Esophagus muscularis mucosa (tissue), 4 donors: ENCODE data around the gene APP. TPM values are rescaled to one million over a fixed set of nuclear protein-coding genes. Genes with fewer than 3 reads are reported as not detected.

ENCODE experiments used
- DNase-seq: peaks from one replicate; pipeline ENCODE4 v3.0.0-alpha.2; 2017; ENCODE audit errors: extremely low spot score
- H3K27ac ChIP-seq, 4 donors: fragments of 200-600 bp; sonication (generic); replicated peaks in 1 of 4; 1 replicate in 3 of 4; 2 replicates in 1 of 4; pipeline ENCODE4 v1.5.1; 2016 to 2019; ENCODE audit warnings: mild to moderate bottlenecking in 1 of 4
- H3K27me3 ChIP-seq, 4 donors: fragments of 200-600 bp; sonication (generic); one replicate each; pipeline versions ENCODE4 v1.5.1 to v1.6.0; 2016 to 2019
- H3K36me3 ChIP-seq, 4 donors: fragments of 200-600 bp; sonication (generic); one replicate each; pipeline ENCODE4 v1.5.1; 2016 to 2019
- H3K4me1 ChIP-seq, 4 donors: fragments of 200-600 bp; sonication (generic); one replicate each; pipeline ENCODE4 v1.5.1; 2016 to 2019
- H3K4me3 ChIP-seq, 4 donors: fragments of 200-600 bp; sonication (generic); 1 replicate in 2 of 4; 2 replicates in 2 of 4; pipeline ENCODE4 v1.5.1; 2016 to 2019; ENCODE audit warnings: mild to moderate bottlenecking in 4 of 4, moderate library complexity in 1 of 4
- H3K9me3 ChIP-seq, 4 donors: fragments of 200-600 bp; sonication (generic); 1 replicate in 3 of 4; 2 replicates in 1 of 4; pipeline ENCODE4 v1.5.1; 2016 to 2019
- CTCF ChIP-seq, 3 experiments: fragments of 200-600 bp in 2 of 3; fragments of 450-650 bp in 1 of 3; sonication (generic) in 2 of 3; IDR thresholded peaks; one replicate each; pipeline ENCODE4 v1.5.1; 2017 to 2019; ENCODE audit warnings: antibody characterized with exemption in 3 of 3, mild to moderate bottlenecking in 2 of 3, moderate library complexity in 1 of 3
- EP300 ChIP-seq: sonication (generic); formaldehyde crosslinking; IDR thresholded peaks from one replicate; pipeline ENCODE4 v1.6.1; 2017; ENCODE audit warnings: antibody characterized with exemption
- POLR2A ChIP-seq: fragments of 450-650 bp; IDR thresholded peaks from one replicate; pipeline ENCODE4 v1.6.1; 2017; ENCODE audit warnings: antibody characterized with exemption, moderate library complexity, mild to moderate bottlenecking, low read depth
- POLR2AphosphoS5 ChIP-seq, 2 donors: sonication (generic); formaldehyde crosslinking; IDR thresholded peaks; one replicate each; pipeline ENCODE4 v1.6.1; 2017; ENCODE audit warnings: antibody characterized with exemption in 2 of 2
- WGBS: methylation state at CpG from one replicate; pipeline ENCODE4 v1.1.5; 2018; 5-methylcytosine and 5-hydroxymethylcytosine counted together
- intact Hi-C: fragments of 100-400 bp; cut with DNase I; formaldehyde crosslinking; loops from one replicate; pipeline ENCODE4 v1.15.1; 2023
- total RNA-seq, 4 donors: library from RNA; depleted of rRNA; stranded (reverse); fragments of >200 nt; gene quantifications; one replicate each; pipeline versions ENCODE4 v1.1.0 to v1.2.1, GENCODE V29; 2016

Gene APP
- total RNA-seq, 4 donors from 2014 or later, result 459 to 790 (median 624) TPM

GRCh38 chr21:25999921-26000582, 170.5 kb downstream of the APP start:
- peaks cover 0 to 38% (median 13%) of the 10 kb centered on the region in 4 donors for H3K36me3 ChIP-seq
- no peak overlapping the region for H3K27ac ChIP-seq
- no peak for DNase-seq
- 93% methylated on average over 19 of the region's 19 CpGs for WGBS
- TF ChIP-seq CTCF (IDR thresholded peaks at IDR 0.05), result no peak
- no peak for TF ChIP-seq EP300
- TF ChIP-seq POLR2A, result no peak
- no peak for TF ChIP-seq POLR2AphosphoS5 (IDR thresholded peaks at IDR 0.05)
- no peaks in the 10 kb centered on the region for H3K27me3 ChIP-seq
- intact Hi-C loops, result no loop called here
- no peaks in the 10 kb centered on the region for H3K9me3 ChIP-seq
- H3K4me3 ChIP-seq, result no peak overlapping the region
- H3K4me1 ChIP-seq, result peaks cover 0 to 6% (median 0%) of the 10 kb centered on the region in 4 donors

GRCh38 chr21:25997788-25998611, 172.6 kb downstream of the APP start:
- DNase-seq, result no peak
- intact Hi-C loops, result no loop called here
- H3K9me3 ChIP-seq, result no peaks in the 10 kb centered on the region
- H3K4me1 ChIP-seq, result peaks cover 0 to 20% (median 0%) of the 10 kb centered on the region in 4 donors
- H3K27ac ChIP-seq, result no peak overlapping the region
- no peak overlapping the region for H3K4me3 ChIP-seq
- peaks cover 0 to 42% (median 13%) of the 10 kb centered on the region in 4 donors for H3K36me3 ChIP-seq
- WGBS, result 79% methylated on average over 4 of the region's 4 CpGs
- H3K27me3 ChIP-seq, result no peaks in the 10 kb centered on the region
- TF ChIP-seq POLR2A (no peak), EP300 (no peak), CTCF (IDR thresholded peaks at IDR 0.05) (no peak), POLR2AphosphoS5 (IDR thresholded peaks at IDR 0.05) (no peak)

- TF ChIP-seq POLR2A (no peak), EP300 (no peak), POLR2AphosphoS5 (IDR thresholded peaks at IDR 0.05) (no peak), CTCF (IDR thresholded peaks at IDR 0.05) (no peak)
- no peaks in the 10 kb centered on the region for H3K9me3 ChIP-seq
- 86% methylated on average over 9 of the region's 9 CpGs for WGBS
- intact Hi-C loops, result no loop called here
- no peak overlapping the region for H3K27ac ChIP-seq
- H3K27me3 ChIP-seq, result no peaks in the 10 kb centered on the region
- H3K4me1 ChIP-seq, result peaks cover 0 to 20% (median 0%) of the 10 kb centered on the region in 4 donors
- DNase-seq, result no peak
- H3K36me3 ChIP-seq, result peaks cover 0 to 41% (median 18%) of the 10 kb centered on the region in 4 donors
- no peak overlapping the region for H3K4me3 ChIP-seq
Measured at GRCh38 chr21:25995278-25995677, 175.3 kb downstream of the APP start.

GRCh38 chr21:25994758-25995163, 175.8 kb downstream of the APP start:
- Histone ChIP-seq H3K27ac (no peak overlapping the region), H3K36me3 (peaks cover 0 to 36% (median 16%) of the 10 kb centered on the region in 4 donors), H3K27me3 (no peaks in the 10 kb centered on the region), H3K9me3 (no peaks in the 10 kb centered on the region), H3K4me3 (no peak overlapping the region), H3K4me1 (peaks cover 0 to 20% (median 0%) of the 10 kb centered on the region in 4 donors)
- WGBS, result 93% methylated on average over 1 of the region's 1 CpG
- no peak for DNase-seq
- TF ChIP-seq CTCF (IDR thresholded peaks at IDR 0.05) (no peak), POLR2AphosphoS5 (IDR thresholded peaks at IDR 0.05) (no peak), EP300 (no peak), POLR2A (no peak)
- intact Hi-C loops, result no loop called here
